MM.1S (cell line): ENCODE measurements around the gene GNL3L.
"Not testable (repeated sequence)": the region's sequence is repeated elsewhere in the genome, so short reads cannot be mapped to it uniquely, and the experiment has no call there.

Experiments used
- DNase-seq: peaks from one replicate; pipeline ENCODE4 v3.0.0-alpha.2; 2015
- H2AFZ ChIP-seq: fragments of 300-600 bp; sonication (generic); 2 replicates; pipeline ENCODE4 v1.6.0; 2016; ENCODE audit warnings: antibody characterized with exemption, low read length
- H3F3A ChIP-seq: fragments of 300-600 bp; sonication (generic); 2 replicates; pipeline ENCODE4 v1.6.1; 2016; ENCODE audit warnings: mild to moderate bottlenecking, antibody characterized with exemption, low read length, moderate library complexity, mixed read lengths; ENCODE audit not compliant: insufficient read depth
- H3K27ac ChIP-seq: fragments of 300-600 bp; sonication (generic); 2 replicates; pipeline ENCODE4 v1.5.1; 2016; ENCODE audit warnings: mild to moderate bottlenecking, low read length
- H3K27me3 ChIP-seq: fragments of 300-600 bp; sonication (generic); replicated peaks from 2 replicates; pipeline ENCODE4 v1.6.0; 2016; ENCODE audit warnings: low read length; ENCODE audit not compliant: insufficient read depth
- H3K36me3 ChIP-seq: fragments of 300-600 bp; sonication (generic); replicated peaks from 2 replicates; pipeline ENCODE4 v1.6.1; 2016; ENCODE audit warnings: mild to moderate bottlenecking, low read length, mixed read lengths; ENCODE audit not compliant: insufficient read depth
- H3K4me1 ChIP-seq: fragments of 300-600 bp; sonication (generic); 2 replicates; pipeline ENCODE4 v1.6.1; 2016; ENCODE audit warnings: low read length, mixed read lengths
- H3K4me2 ChIP-seq: fragments of 300-600 bp; sonication (generic); 2 replicates; pipeline ENCODE4 v1.6.0; 2016; ENCODE audit warnings: low read depth, low read length
- H3K4me3 ChIP-seq: fragments of 300-600 bp; sonication (generic); 2 replicates; pipeline ENCODE4 v1.5.1; 2016; ENCODE audit warnings: low read length, mixed read lengths
- H3K79me2 ChIP-seq: fragments of 300-600 bp; sonication (generic); 2 replicates; pipeline ENCODE4 v1.6.1; 2016; ENCODE audit warnings: mixed run types, low read length, mixed read lengths
- H3K9ac ChIP-seq: fragments of 300-600 bp; sonication (generic); 2 replicates; pipeline ENCODE4 v1.6.1; 2016; ENCODE audit warnings: low read length, mixed read lengths
- H3K9me2 ChIP-seq: fragments of 300-600 bp; sonication (generic); replicated peaks from 2 replicates; pipeline ENCODE4 v1.6.1; 2016; ENCODE audit warnings: mild to moderate bottlenecking, low read length, mixed read lengths; ENCODE audit not compliant: insufficient read depth
- H3K9me3 ChIP-seq: fragments of 300-600 bp; sonication (generic); replicated peaks from 2 replicates; pipeline ENCODE4 v1.6.1; 2016; ENCODE audit warnings: mild to moderate bottlenecking, low read length, mixed read lengths; ENCODE audit not compliant: insufficient read depth
- H4K20me1 ChIP-seq: fragments of 300-600 bp; sonication (generic); 2 replicates; pipeline ENCODE4 v1.6.1; 2016; ENCODE audit warnings: mild to moderate bottlenecking, low read length, moderate library complexity, mixed read lengths; ENCODE audit not compliant: insufficient read depth
- EZH2 ChIP-seq: fragments of 300-600 bp; sonication (generic); optimal IDR thresholded peaks from 2 replicates; pipeline ENCODE3; 2017; ENCODE audit warnings: low read depth, mild to moderate bottlenecking, antibody characterized with exemption, low read length, mixed read lengths
- EZH2phosphoT487 ChIP-seq: fragments of 300-600 bp; sonication (generic); IDR thresholded peaks from 2 replicates; pipeline ENCODE4 v1.6.1; 2018; ENCODE audit warnings: antibody characterized with exemption, low read length
- TF ChIP-seq, protein P1 (sequence below): fragments of 300-600 bp; sonication (generic); IDR thresholded peaks from 2 replicates; pipeline ENCODE4 v1.5.1; 2016; ENCODE audit warnings: antibody characterized with exemption, low read length, mixed read lengths

Gene GNL3L

DNA sequence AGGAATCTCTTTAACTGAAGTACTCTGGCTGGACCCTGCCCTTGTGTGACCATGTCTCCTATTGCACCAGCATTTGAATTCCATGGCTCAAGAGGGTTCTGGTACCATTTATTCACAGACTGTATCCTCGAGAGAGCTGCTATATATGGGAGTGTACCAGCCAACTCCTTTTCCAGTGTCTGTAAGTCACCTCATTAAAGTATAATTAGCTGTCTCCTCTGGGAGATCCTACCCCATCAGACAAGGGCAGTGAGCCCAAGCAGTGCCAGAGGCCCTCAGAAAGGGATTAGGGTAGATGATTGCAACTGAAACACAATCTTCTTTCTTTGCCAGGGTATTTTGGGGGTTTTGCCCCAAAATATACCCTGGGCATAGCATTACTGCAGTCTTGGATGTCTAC lies 31.6 kb downstream of the GNL3L start:
- H3K9me2 ChIP-seq, result no peaks in the 10 kb centered on the region
- no peaks in the 10 kb centered on the region for H3K27me3 ChIP-seq
- no peak for DNase-seq
- no peak overlapping the region for H2AFZ ChIP-seq
- H3K9ac ChIP-seq, result no peak overlapping the region
- H3F3A ChIP-seq, result no peaks in the 10 kb centered on the region
- H4K20me1 ChIP-seq, result no peaks in the 10 kb centered on the region
- no peaks in the 10 kb centered on the region for H3K4me1 ChIP-seq
- TF ChIP-seq EZH2phosphoT487 (no peak), EZH2 (no peak)
- no peak overlapping the region for H3K4me3 ChIP-seq
- no peaks in the 10 kb centered on the region for H3K36me3 ChIP-seq
- H3K4me2 ChIP-seq, result no peak overlapping the region
- no peak overlapping the region for H3K27ac ChIP-seq
- no peaks in the 10 kb centered on the region for H3K79me2 ChIP-seq
- H3K9me3 ChIP-seq, result no peaks in the 10 kb centered on the region

DNA sequence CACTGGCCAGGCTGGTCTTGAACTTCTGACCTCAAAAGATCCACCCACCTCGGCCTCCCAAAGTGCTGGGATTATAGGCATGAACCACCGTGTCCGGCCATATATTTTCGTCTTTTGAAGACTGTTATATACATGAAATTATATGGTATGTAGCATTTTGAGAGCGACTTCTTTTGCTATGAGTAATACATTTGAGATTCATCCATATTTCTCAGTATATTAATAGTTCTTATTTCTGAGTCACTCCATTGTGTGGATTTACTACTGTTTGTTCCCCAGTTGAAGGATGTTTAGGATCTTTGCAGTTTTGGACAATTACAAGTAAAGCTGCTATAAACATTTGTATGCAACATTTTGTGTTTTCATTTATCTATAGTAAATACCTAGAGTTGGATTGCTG lies 34.9 kb downstream of the GNL3L start:
- no peaks in the 10 kb centered on the region for H3K36me3 ChIP-seq
- DNase-seq, result no peak

DNA sequence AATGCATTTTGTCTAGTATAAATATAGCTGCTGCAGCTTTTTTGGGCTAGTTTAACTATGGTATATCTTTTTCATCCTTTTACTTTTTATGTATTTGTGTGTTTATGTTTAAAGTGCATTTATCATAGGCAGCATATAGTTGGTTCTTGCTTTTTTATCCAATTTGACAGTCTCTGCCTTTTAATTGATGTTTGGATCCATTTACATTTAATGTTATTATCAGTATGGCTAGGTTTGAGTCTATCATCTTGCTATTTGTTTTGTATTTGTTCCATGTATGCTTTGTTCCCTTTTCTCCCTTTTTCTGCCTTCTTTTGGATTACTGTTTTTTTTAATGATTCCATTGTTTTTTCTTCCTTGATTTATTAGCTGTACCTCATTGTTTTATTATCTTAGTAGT lies 40.3 kb downstream of the GNL3L start:
- H3K27me3 ChIP-seq, result no peaks in the 10 kb centered on the region
- no peaks in the 10 kb centered on the region for H3K4me1 ChIP-seq
- no peak for DNase-seq
- no peaks in the 10 kb centered on the region for H3K79me2 ChIP-seq
- H3K27ac ChIP-seq, result no peak overlapping the region
- no peak overlapping the region for H3K9ac ChIP-seq
- H2AFZ ChIP-seq, result no peak overlapping the region
- H3F3A ChIP-seq, result no peaks in the 10 kb centered on the region
- H3K4me3 ChIP-seq, result no peak overlapping the region
- TF ChIP-seq EZH2phosphoT487 (no peak), EZH2 (no peak)
- TF ChIP-seq, protein P1, sequence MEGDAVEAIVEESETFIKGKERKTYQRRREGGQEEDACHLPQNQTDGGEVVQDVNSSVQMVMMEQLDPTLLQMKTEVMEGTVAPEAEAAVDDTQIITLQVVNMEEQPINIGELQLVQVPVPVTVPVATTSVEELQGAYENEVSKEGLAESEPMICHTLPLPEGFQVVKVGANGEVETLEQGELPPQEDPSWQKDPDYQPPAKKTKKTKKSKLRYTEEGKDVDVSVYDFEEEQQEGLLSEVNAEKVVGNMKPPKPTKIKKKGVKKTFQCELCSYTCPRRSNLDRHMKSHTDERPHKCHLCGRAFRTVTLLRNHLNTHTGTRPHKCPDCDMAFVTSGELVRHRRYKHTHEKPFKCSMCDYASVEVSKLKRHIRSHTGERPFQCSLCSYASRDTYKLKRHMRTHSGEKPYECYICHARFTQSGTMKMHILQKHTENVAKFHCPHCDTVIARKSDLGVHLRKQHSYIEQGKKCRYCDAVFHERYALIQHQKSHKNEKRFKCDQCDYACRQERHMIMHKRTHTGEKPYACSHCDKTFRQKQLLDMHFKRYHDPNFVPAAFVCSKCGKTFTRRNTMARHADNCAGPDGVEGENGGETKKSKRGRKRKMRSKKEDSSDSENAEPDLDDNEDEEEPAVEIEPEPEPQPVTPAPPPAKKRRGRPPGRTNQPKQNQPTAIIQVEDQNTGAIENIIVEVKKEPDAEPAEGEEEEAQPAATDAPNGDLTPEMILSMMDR, result no peak
- no peak overlapping the region for H3K4me2 ChIP-seq
- no peaks in the 10 kb centered on the region for H4K20me1 ChIP-seq
- no peaks in the 10 kb centered on the region for H3K36me3 ChIP-seq
- no peaks in the 10 kb centered on the region for H3K9me2 ChIP-seq
- no peaks in the 10 kb centered on the region for H3K9me3 ChIP-seq

More for the DNA sequence above, 34.9 kb downstream of the GNL3L start:
- Histone ChIP-seq H2AFZ (no peak overlapping the region), H3K4me3 (no peak overlapping the region), H3K9me2 (no peaks in the 10 kb centered on the region), H3K27ac (no peak overlapping the region), H3K79me2 (no peaks in the 10 kb centered on the region), H4K20me1 (no peaks in the 10 kb centered on the region), H3K27me3 (no peaks in the 10 kb centered on the region), H3K9ac (no peak overlapping the region), H3F3A (no peaks in the 10 kb centered on the region), H3K4me1 (no peaks in the 10 kb centered on the region), H3K9me3 (no peaks in the 10 kb centered on the region), H3K4me2 (no peak overlapping the region)
- TF ChIP-seq EZH2phosphoT487 (no peak), EZH2 (no peak)
- TF ChIP-seq, protein P1, result no peak

DNA sequence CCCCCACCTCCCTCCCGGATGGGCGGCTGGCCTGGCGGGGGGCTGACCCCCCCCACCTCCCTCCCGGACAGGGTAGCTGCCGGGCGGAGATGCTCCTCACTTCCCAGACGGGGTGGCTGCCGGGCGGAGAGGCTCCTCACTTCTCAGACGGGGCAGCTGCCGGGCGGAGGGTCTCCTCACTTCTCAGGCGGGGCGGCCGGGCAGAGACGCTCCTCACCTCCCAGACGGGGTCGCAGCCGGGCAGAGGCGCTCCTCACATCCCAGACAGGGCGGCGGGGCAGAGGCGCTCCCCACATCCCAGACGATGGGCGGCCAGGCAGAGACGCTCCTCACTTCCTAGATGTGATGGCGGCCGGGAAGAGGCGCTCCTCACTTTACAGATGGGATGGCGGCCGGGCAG lies 42.6 kb downstream of the GNL3L start:
- H3K4me1 ChIP-seq, H3K9me3 ChIP-seq, H3K4me3 ChIP-seq, H3K9ac ChIP-seq, H4K20me1 ChIP-seq, H3K27me3 ChIP-seq, H3K9me2 ChIP-seq, H3K79me2 ChIP-seq, H3F3A ChIP-seq, H3K4me2 ChIP-seq, H2AFZ ChIP-seq, DNase-seq, H3K27ac ChIP-seq, H3K36me3 ChIP-seq: not testable (repeated sequence)
